NCI-H524 (cell line): ENCODE results near the gene GNB1L.

Source experiments
- DNase-seq, 2 experiments: peaks; one replicate each; lab custom pipeline; 2025; lab: John Stamatoyannopoulos, UW

GNB1L gene

GRCh38 chr22:19748991-19749664 lies 105.5 kb downstream of the GNB1L start:
- no peak for DNase-seq

GRCh38 chr22:19748139-19748538 lies 106.5 kb downstream of the GNB1L start:
- no peak for DNase-seq

GRCh38 chr22:19747551-19747950 lies 107.1 kb downstream of the GNB1L start:
- no peak for DNase-seq

- no peak for DNase-seq
Observed at GRCh38 chr22:19746726-19747125, 107.9 kb downstream of the GNB1L start.

- no peak for DNase-seq
Observed at GRCh38 chr22:19745155-19746101, 109.2 kb downstream of the GNB1L start.

GRCh38 chr22:19744350-19745006 lies 110.2 kb downstream of the GNB1L start:
- DNase-seq, result no peak

- DNase-seq, result no peak
Observed at GRCh38 chr22:19743651-19744050, 111.0 kb downstream of the GNB1L start.

GRCh38 chr22:19743081-19743480 lies 111.6 kb downstream of the GNB1L start:
- DNase-seq, result no peak

GRCh38 chr22:19742160-19743066 lies 112.3 kb downstream of the GNB1L start:
- DNase-seq, result no peak

- DNase-seq, result no peak
Observed at GRCh38 chr22:19741053-19741452, 113.6 kb downstream of the GNB1L start.

- no peak for DNase-seq
Observed at GRCh38 chr22:19740586-19740985, 114.1 kb downstream of the GNB1L start.

GRCh38 chr22:19739911-19740449 lies 114.7 kb downstream of the GNB1L start:
- DNase-seq, result no peak

GRCh38 chr22:19739448-19739895 lies 115.2 kb downstream of the GNB1L start:
- DNase-seq, result no peak

GRCh38 chr22:19738664-19739447 lies 115.8 kb downstream of the GNB1L start:
- DNase-seq, result no peak

- no peak for DNase-seq
Observed at GRCh38 chr22:19737846-19738663, 116.6 kb downstream of the GNB1L start.

- no peak for DNase-seq
Observed at GRCh38 chr22:19735665-19736510, 118.8 kb downstream of the GNB1L start.

GRCh38 chr22:19734837-19735382 lies 119.8 kb downstream of the GNB1L start:
- no peak for DNase-seq

GRCh38 chr22:19734163-19734562 lies 120.5 kb downstream of the GNB1L start:
- DNase-seq, result no peak
